ENCODE measurements around the gene C3orf22.
"Not testable (repeated sequence)": the region's sequence is repeated elsewhere in the genome, so short reads cannot be mapped to it uniquely, and the experiment has no call there.

Gene C3orf22

DNA sequence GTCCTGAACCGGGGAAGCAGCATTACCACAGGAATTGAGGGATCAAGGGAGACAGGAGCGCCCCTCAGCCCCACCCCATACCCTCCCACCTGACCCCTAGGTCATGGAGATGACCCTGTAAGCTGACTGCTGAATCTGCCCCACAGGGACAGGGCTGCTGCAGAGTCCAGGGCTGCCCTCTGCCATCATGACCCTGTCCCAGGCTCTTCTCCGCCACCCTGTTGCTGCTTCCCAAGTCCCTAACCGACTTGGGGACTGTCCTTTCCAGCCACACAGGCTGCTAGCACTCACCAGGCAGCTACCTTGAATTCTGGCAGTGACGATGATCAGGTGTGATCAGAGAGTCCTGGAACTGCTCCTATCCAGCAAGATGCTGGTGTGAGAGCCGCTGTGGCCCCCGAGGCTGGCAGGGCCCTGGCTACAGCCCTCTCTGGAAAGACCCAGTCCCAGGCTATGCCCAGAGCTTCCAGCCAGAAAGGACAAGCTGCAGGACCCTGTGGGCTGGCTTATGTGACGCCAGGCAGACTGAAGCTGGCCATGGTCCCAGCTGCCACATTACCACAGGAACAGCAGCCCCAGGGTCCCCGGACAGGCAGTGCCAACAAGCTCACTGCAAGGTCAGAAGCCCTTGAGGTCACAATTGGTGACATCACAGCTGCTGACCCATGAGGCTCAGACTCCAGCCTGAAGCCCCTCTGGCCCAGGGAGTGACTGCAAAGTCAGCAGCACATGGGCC is at the start of gene C3orf22:
C3orf22 (minus strand) TSS at position 597 of the 736 bp plus-strand sequence. CDS start 5,542 bp downstream, outside the sequence.
- DNase-seq (ENCODE audit: low read depth) = no peak

DNA sequence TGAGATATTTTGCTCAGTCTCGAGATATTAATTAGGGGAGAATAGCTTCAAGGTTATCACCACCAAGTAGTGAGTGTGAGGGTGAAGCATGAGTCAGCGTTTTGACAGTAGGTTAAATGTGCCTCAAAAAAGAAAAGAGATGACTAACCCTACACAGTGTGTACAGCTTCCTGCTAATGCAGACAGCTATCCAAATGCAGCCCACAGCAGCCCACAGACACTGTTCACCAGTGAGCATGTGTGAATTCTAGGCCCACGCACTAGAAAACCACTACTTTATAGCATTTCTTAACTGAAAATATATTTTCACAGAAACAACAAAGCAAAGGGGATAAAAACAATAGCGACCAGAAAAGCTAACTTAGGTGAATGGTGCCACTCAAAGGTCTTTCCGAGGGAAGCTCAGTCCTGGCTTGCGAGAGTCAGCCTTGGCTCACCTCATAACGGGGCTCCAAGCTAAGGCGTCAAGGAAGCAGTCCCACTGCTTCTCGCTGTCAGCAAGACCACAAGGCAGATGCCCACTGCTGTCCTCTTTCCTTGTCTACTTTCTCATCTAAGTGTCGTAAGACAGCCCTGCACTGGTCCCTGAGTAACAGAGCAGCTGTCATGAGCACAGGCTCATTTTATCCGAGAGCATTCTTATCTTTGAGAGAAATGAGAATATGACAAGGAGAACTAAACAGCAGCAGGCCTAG is 48.6 kb upstream of the C3orf22 start:
- no peak for DNase-seq (ENCODE audit: low read depth)

DNA sequence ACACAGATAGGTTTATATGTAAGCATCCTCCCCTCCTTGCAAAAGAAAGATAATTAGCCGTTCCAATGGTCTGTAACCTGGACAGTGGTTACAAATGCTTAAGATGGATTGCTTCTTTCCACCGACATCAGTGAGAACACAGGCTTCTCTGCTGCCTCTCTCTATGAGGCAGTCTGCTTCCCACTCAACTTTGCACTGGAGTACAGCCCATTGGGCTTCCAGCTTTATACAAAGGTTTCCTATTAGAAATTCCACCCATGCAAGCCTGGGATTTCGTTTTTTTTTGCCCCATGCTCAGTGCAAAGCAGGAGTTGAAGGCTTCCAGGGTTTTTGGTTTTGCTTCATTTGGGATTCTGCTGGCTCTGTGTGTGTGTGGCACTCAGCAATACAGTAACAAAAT is 47.3 kb upstream of the C3orf22 start:
- DNase-seq (ENCODE audit: low read depth) = no peak

DNA sequence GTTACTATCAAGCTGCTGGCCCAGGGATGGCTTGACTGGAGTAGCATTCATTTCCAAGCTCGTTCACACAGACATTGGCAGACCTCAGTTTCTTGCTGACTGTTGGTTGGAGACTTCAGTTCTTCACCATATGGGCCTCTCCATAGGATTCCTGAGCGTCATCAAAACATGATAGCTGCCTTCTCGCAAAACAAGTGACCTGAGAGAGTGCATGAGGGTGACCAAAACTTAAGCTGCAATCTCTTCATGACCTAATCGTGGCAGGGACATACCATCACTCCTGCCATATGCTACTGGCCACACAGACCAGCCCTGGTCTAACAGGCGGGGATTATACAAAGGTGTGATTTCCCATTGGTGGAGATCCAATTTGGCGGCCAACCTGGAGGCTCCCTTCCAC is 46.0 kb upstream of the C3orf22 start:
- DNase-seq (ENCODE audit: low read depth) = no peak

DNA sequence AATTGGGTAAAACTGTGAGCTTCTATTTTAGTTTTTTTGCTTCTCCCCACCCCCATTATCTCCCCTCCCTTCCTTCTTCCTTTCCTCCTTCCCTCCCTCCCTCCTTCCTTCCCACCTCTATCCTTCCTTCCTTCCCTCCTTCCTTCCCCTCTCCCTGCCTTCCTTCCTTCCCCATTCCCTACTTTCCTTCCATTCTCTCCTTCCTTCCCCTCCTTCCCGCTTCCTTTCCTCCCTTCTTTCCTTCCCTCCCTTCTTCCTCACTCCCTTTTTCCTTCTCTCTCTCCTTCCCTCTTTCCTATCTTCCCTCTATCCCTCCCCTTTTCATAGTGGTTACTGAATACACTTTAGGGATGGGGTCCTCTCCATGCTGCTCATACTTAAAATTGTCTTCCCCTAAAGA is 40.4 kb upstream of the C3orf22 start:
- DNase-seq (ENCODE audit: low read depth) = no peak

DNA sequence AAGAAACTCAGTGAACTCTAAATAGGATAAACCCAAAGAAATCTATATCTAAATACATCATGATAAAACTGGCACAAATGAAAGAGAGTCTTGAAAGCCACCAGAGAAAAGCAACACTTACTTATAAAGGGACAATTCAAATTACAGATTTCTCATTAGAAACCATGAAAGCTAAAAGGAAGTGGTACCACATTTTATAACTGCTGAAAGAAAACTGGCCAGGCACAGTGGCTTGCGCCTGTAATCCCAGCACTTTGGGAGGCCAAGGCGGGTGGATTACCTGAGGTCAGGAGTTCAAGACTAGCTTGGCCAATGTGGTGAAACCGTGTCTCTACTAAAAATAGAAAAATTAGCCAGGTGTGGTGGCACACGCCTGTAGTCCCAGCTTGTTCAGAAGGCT is 36.7 kb upstream of the C3orf22 start:
- DNase-seq (ENCODE audit: low read depth) = not testable (repeated sequence)

GRCh38 chr3:126591515-126591914 is 32.8 kb upstream of the C3orf22 start:
- DNase-seq (ENCODE audit: low read depth) = not testable (repeated sequence)

- no peak for DNase-seq (ENCODE audit: low read depth)
Measured at GRCh38 chr3:126582311-126582710, 23.6 kb upstream of the C3orf22 start.

DNA sequence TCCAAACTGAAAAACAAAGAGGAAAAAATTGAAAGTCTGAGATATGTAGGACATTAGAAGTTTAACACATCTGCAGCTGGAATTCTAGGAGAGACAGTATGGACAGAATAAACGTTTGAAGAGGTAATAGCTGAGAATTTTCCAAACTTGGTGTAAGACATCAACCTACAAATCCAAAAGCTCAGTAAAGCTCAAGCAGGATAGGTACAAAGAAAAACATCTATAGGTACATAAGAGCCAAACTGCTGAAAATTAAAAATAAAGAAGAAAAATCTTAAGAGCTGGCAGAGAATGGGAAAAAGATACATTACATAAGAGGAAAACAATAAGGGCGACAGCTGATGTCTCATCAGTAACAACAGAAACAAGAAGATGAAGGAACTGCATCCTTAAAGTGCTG is 22.8 kb upstream of the C3orf22 start:
- DNase-seq (ENCODE audit: low read depth) = no peak

GRCh38 chr3:126580746-126581145 is 22.0 kb upstream of the C3orf22 start:
- DNase-seq (ENCODE audit: low read depth) = no peak

DNA sequence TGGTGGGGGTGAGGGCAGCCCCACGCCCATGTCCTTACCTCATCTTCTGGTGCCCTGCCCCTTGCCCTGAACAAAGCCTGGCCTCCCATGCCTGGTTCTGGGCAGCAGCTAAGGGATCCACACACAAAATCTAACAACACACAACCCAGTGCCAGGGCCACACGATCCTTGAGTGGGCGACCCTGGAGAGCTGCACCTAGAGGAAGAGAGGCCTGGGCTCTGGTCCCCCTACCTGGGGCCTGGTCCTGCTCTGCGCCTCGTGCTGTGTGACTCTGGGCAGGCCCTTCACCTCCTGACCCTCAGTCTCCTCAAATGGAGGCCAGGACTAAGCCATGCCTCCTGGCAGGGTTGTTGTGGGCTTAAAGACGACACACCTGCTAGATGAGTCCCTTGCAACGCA is 20.0 kb upstream of the C3orf22 start:
- DNase-seq (ENCODE audit: low read depth) = no peak

GRCh38 chr3:126577261-126577660 is 18.5 kb upstream of the C3orf22 start:
- no peak for DNase-seq (ENCODE audit: low read depth)

DNA sequence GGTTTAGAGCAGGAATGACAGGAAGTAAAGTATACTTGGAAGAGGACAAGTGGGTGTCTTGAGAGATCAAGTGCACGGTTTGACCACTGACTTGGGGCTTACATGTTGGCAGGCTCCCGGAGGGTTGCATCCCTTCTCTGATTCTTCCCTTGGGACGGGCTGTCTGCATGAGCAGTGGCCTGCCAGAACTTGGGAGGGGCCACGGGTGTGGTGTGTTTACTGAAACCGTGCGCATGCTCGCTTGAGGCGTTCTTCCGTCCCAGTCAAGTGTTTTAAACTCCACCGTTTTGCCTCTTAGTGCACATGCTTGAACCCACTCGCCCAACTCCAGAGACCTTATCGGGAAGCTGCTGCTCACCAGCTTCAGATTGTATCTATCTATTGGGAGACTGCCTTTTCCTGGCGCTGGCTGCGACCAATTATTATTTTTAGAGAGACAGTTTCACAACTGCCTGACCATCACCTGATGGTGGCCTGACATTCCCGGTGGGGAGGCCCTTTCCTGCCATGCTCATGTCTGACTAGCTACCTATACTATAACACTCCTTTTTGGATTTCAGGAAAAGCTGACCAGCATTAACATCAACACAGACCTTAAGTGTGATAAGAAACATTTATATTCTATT is 14.9 kb upstream of the C3orf22 start:
- no peak for DNase-seq (ENCODE audit: low read depth)

DNA sequence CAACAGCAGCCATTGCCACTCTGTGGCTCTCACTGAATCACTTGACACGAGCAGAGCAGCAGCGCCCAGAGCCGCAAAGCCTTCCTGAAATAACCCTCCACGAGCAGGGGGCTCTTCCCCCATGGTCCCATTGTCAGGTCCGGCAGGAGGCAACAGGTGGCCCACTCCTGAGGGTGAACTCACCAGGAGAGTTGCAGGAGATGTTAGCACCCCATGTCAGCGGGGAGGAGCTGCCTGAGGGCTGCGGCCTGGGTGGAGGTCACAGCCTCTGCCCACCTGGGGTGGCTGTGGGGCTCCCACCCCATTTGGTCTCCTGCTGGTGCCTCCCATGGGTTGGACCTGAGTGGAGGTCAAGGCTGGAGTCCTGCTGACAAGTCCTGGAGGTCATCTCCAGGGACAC is 12.3 kb upstream of the C3orf22 start:
- DNase-seq (ENCODE audit: low read depth) = no peak

- DNase-seq (ENCODE audit: low read depth) = no peak
Measured at GRCh38 chr3:126570103-126570541, 11.4 kb upstream of the C3orf22 start.

- no peak for DNase-seq (ENCODE audit: low read depth)
Measured at GRCh38 chr3:126569390-126569975, 10.8 kb upstream of the C3orf22 start.

GRCh38 chr3:126568776-126569342 is 10.1 kb upstream of the C3orf22 start:
- no peak for DNase-seq (ENCODE audit: low read depth)

- no peak for DNase-seq (ENCODE audit: low read depth)
Measured at GRCh38 chr3:126567696-126568438, 9.1 kb upstream of the C3orf22 start.

DNA sequence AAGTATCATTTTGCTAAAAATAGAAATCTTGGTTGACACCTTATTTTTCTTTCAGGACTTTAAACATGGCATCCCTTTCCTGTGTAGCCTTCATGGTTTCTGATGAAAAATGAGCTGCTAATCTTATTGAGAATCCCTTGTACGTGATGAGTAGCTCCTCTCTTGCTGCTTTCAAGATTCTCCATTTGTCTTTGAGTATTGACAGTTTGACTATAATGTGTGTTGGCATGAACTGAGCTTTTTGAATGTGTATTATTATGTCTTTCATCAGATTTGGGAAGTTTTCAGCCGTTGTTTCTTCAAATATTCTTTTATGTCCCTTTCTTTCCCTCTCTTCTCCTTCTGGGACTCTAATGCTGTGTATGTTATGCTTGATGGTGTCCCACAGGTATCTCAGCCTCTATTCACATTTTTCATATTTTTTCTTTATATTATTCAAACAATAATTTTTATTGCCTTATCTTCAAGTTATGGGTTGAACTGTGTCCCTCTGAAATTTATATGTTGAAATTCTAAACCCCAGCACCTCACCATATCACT is 4.1 kb upstream of the C3orf22 start:
- no peak for DNase-seq (ENCODE audit: low read depth)

- no peak for DNase-seq (ENCODE audit: low read depth)
Measured at GRCh38 chr3:126557761-126558160, 971 bp downstream of the C3orf22 start.

- DNase-seq (ENCODE audit: low read depth) = no peak
Measured at GRCh38 chr3:126557415-126557745, 1.4 kb downstream of the C3orf22 start.
